HG02571 (cell line): ENCODE data around the gene CCDC51.

Source experiments
- ATAC-seq: cut with Tn5 transposase; IDR thresholded peaks from one replicate; pipeline ENCODE4 v1.9.1; 2021; ENCODE audit warnings: mild to moderate bottlenecking, moderate library complexity; ENCODE audit not compliant: unreplicated experiment

CCDC51 gene

GRCh38 chr3:48394391-48394790 is 45.5 kb downstream of the CCDC51 start:
- ATAC-seq, result no peak

- ATAC-seq, result no peak
Measured at GRCh38 chr3:48388966-48389365, 51.0 kb downstream of the CCDC51 start.

GRCh38 chr3:48387634-48388033 is 52.3 kb downstream of the CCDC51 start:
- no peak for ATAC-seq
